K562 (cell line): Measurements from ENCODE around the gene CTPS2. TPM values are rescaled to one million over a fixed set of nuclear protein-coding genes. Genes with fewer than 3 reads are reported as not detected.

Source experiments
- ATAC-seq: fragments of 200-7000 bp; cut with Tn5 transposase; 3 replicates; pipeline ENCODE4 v1.9.1; 2020; ENCODE audit warnings: moderate library complexity
- BruUV-seq: library from RNA; stranded (reverse); fragments of 400-500 nt; replicated peaks from 2 replicates; lab custom pipeline; 2021; lab: Mats Ljungman, UMichigan
- CTCF ChIA-PET: fragments of 300-600 bp; formaldehyde crosslinking; extraction: SDS; loops from one replicate; lab custom pipeline; 2021; ENCODE audit warnings: low intra/inter-chr PET ratio; lab: Yijun Ruan, JAX
- POLR2A ChIA-PET: fragments of 300-600, 350-650 bp; sonication (Branson Sonifier 250); formaldehyde crosslinking; extraction: SDS; loops from one replicate; lab custom pipeline; 2021; ENCODE audit warnings: antibody characterized with exemption, inconsistent platforms; lab: Yijun Ruan, JAX
- DNase-seq, 4 experiments: peaks; one replicate each; pipeline versions ENCODE4 v3.0.0 to v3.0.0-alpha.2; 2011 to 2018; ENCODE audit warnings: low spot score in 3 of 4, mixed read lengths in 3 of 4; ENCODE audit errors: extremely low read depth in 1 of 4
- FAIRE-seq: peaks from 2 replicates; lab custom pipeline; 2011; peaks lifted over from hg19 to GRCh38; lab: Jason Lieb, UNC
- H2AFZ ChIP-seq: 2 replicates; pipeline ENCODE4 v1.6.0; 2011; ENCODE audit warnings: low read depth, low read length, control low read depth, inconsistent platforms
- H3K27ac ChIP-seq: fragments of 200-600 bp; 3 replicates; pipeline ENCODE4 v1.8.0; 2011; ENCODE audit warnings: low read depth, mild to moderate bottlenecking, control low read depth, inconsistent platforms, low read length, moderate library complexity, mixed read lengths; ENCODE audit errors: extremely low read depth
- H3K27me3 ChIP-seq, 2 experiments: fragments of 300-600 bp in 1 of 2; 2 replicates in 1 of 2; 3 replicates in 1 of 2; pipeline versions ENCODE4 v1.6.0 to v1.8.0; 2011; ENCODE audit warnings: inconsistent platforms in 2 of 2, low read length in 2 of 2, mild to moderate bottlenecking in 1 of 2, mixed read lengths in 1 of 2, moderate library complexity in 1 of 2; ENCODE audit not compliant: control insufficient read depth in 2 of 2, insufficient read depth in 2 of 2
- H3K36me3 ChIP-seq: fragments of 300-600 bp; 3 replicates; pipeline ENCODE4 v1.8.0; 2011; ENCODE audit warnings: mild to moderate bottlenecking, low read length, inconsistent platforms; ENCODE audit not compliant: control insufficient read depth, insufficient read depth
- H3K4me1 ChIP-seq, 2 experiments: fragments of 200-600 bp in 1 of 2; replicated peaks in 1 of 2; 2 replicates in 1 of 2; 3 replicates in 1 of 2; pipeline versions ENCODE4 v1.5.1 to v1.8.0; 2011; ENCODE audit warnings: inconsistent platforms in 2 of 2, low read length in 2 of 2, mild to moderate bottlenecking in 1 of 2, mixed read lengths in 1 of 2, moderate library complexity in 1 of 2; ENCODE audit not compliant: control insufficient read depth in 2 of 2, insufficient read depth in 2 of 2
- H3K4me2 ChIP-seq: 2 replicates; pipeline ENCODE4 v1.6.1; 2011; ENCODE audit warnings: low read length, control low read depth, inconsistent platforms, mixed read lengths; ENCODE audit not compliant: insufficient read depth
- H3K4me3 ChIP-seq: fragments of 200-600 bp; sonication (generic), shearing (Covaris generic); 2 replicates; pipeline ENCODE4 v1.5.1; 2016; ENCODE audit warnings: control low read depth, inconsistent platforms
- H3K79me2 ChIP-seq: fragments of 200-600 bp; 3 replicates; pipeline ENCODE4 v1.8.0; 2011; ENCODE audit warnings: low read length, inconsistent platforms; ENCODE audit not compliant: control insufficient read depth, insufficient read depth
- H3K9ac ChIP-seq, 2 experiments: 2 replicates each; pipeline versions ENCODE4 v1.6.0 to v1.6.1; 2011; ENCODE audit warnings: low read depth in 2 of 2, low read length in 2 of 2, control low read depth in 1 of 2, inconsistent platforms in 1 of 2, mild to moderate bottlenecking in 1 of 2, mixed read lengths in 1 of 2; ENCODE audit not compliant: insufficient read depth in 1 of 2
- H3K9me1 ChIP-seq: one replicate; pipeline ENCODE4 v1.6.0; 2011; ENCODE audit warnings: inconsistent platforms, mild to moderate bottlenecking, low read length, moderate library complexity; ENCODE audit not compliant: control insufficient read depth, insufficient read depth
- H3K9me3 ChIP-seq: replicated peaks from 2 replicates; pipeline ENCODE4 v1.5.1; 2011; ENCODE audit warnings: low read depth, low read length, inconsistent platforms; ENCODE audit not compliant: control insufficient read depth, insufficient read depth
- H4K20me1 ChIP-seq: replicated peaks from 2 replicates; pipeline ENCODE4 v1.6.1; 2011; ENCODE audit warnings: low read length, inconsistent platforms, mixed read lengths; ENCODE audit not compliant: control insufficient read depth, insufficient read depth
- CHD1 ChIP-seq: fragments of 200-600 bp; sonication (generic); IDR thresholded peaks from one replicate; pipeline ENCODE4 v1.6.1; 2012; ENCODE audit warnings: mild to moderate bottlenecking, moderate library complexity, low read length, inconsistent platforms
- DACH1 ChIP-seq: fragments of 450-650 bp; IDR thresholded peaks from 2 replicates; pipeline ENCODE4 v1.6.1; 2018; ENCODE audit not compliant: partially characterized antibody
- GABPB1 ChIP-seq: sonication (generic); formaldehyde crosslinking; IDR thresholded peaks from 2 replicates; pipeline ENCODE4 v1.8.0; 2022; ENCODE audit warnings: mild to moderate bottlenecking, missing genetic modification reagents
- HDAC8 ChIP-seq: fragments of 450-650 bp; IDR thresholded peaks from 2 replicates; pipeline ENCODE4 v1.6.1; 2016; ENCODE audit warnings: mild to moderate bottlenecking, missing genetic modification characterization, moderate library complexity, missing compliant biosample characterization
- HMGXB4 ChIP-seq: sonication (generic); formaldehyde crosslinking; IDR thresholded peaks from 2 replicates; pipeline ENCODE4 v1.8.1; 2023; ENCODE audit warnings: mild to moderate bottlenecking, missing genetic modification reagents
- MLX ChIP-seq, 2 experiments: fragments of 450-650 bp in 1 of 2; sonication (generic) in 1 of 2; formaldehyde crosslinking; conservative IDR thresholded peaks; 2 replicates each; pipeline versions ENCODE4 v1.4.0 to v1.8.1; 2020 to 2022; ENCODE audit warnings: mild to moderate bottlenecking in 1 of 2, missing genetic modification reagents in 1 of 2
- MYNN ChIP-seq, 2 experiments: sonication (generic); formaldehyde crosslinking in 1 of 2; IDR thresholded peaks; 2 replicates each; pipeline versions ENCODE4 v1.5.0 to v1.6.1; 2016 to 2020; ENCODE audit warnings: antibody characterized with exemption in 1 of 2, missing genetic modification reagents in 1 of 2
- NELFE ChIP-seq: IDR thresholded peaks from 2 replicates; pipeline ENCODE4 v1.6.1; 2011; ENCODE audit warnings: mild to moderate bottlenecking; ENCODE audit not compliant: insufficient read depth, insufficient read length
- NFRKB ChIP-seq: fragments of 450-650 bp; IDR thresholded peaks from 2 replicates; pipeline ENCODE4 v1.6.1; 2016; ENCODE audit warnings: low read depth
- PTBP1 ChIP-seq: fragments of 200-400 bp; formaldehyde crosslinking; IDR thresholded peaks from 2 replicates; pipeline ENCODE4 v1.6.1; 2017; ENCODE audit warnings: low read depth, low read length
- ZBTB33 ChIP-seq: sonication (generic); formaldehyde crosslinking; IDR thresholded peaks from 2 replicates; pipeline ENCODE4 v1.8.1; 2023; ENCODE audit warnings: mild to moderate bottlenecking, missing genetic modification reagents
- ZBTB5 ChIP-seq: fragments of 450-650 bp; IDR thresholded peaks from 2 replicates; pipeline ENCODE4 v1.6.1; 2017; ENCODE audit warnings: antibody characterized with exemption
- ZNF408 ChIP-seq: fragments of 250-450 bp; sonication (Bioruptor Pico); IDR thresholded peaks from 2 replicates; pipeline ENCODE4 v1.4.0; 2020; ENCODE audit warnings: low read depth, mild to moderate bottlenecking, moderate library complexity
- ZNF668 ChIP-seq: fragments of 250-450 bp; sonication (Bioruptor Pico); IDR thresholded peaks from 2 replicates; pipeline ENCODE4 v1.8.0; 2022; ENCODE audit warnings: mild to moderate bottlenecking, inconsistent platforms
- ZNF717 ChIP-seq: fragments of 250-450 bp; sonication (Bioruptor Pico); IDR thresholded peaks from 2 replicates; pipeline ENCODE4 v1.5.0; 2021
- WGBS: fragments of 100-300 bp; shearing (Covaris generic); methylation state at CpG from one replicate; pipeline ENCODE4 v1.1.6; 2016; ENCODE audit warnings: low coverage, mixed read lengths; ENCODE audit not compliant: insufficient coverage; ENCODE audit errors: missing lambda C conversion rate; 5-methylcytosine and 5-hydroxymethylcytosine counted together
- in situ Hi-C: fragments of 300-500 bp; cut with MboI; formaldehyde crosslinking; loops from 4 replicates; pipeline ENCODE4 v1.15.0; 2018; ENCODE audit warnings: inconsistent platforms, mixed read lengths
- intact Hi-C: fragments of 100-400 bp; cut with micrococcal nuclease; formaldehyde crosslinking; loops from 2 replicates; pipeline ENCODE4 v1.14.2; 2022
- polyA plus RNA-seq, 8 experiments: library from polyadenylated mRNA; depleted of rRNA in 4 of 8; stranded (reverse) in 5 of 8; unstranded in 3 of 8; fragments of >200 nt; fragmentation: Nextera tagmentation in 2 of 8; fragmentation: Illumina TruSeq in 1 of 8; extraction: Ambion mirVana in 2 of 8; extraction: Trizol in 1 of 8; gene quantifications; 2 replicates each; pipeline versions ENCODE4 v1.2.1 to v1.2.3, GENCODE V29; 2011 to 2014; ENCODE audit warnings: inconsistent platforms in 1 of 8, missing spikeins in 1 of 8
- total RNA-seq, 7 experiments: library from RNA; depleted of rRNA in 6 of 7; stranded (reverse); fragments of >200 nt in 6 of 7; fragmentation: Illumina TruSeq in 2 of 7; extraction: Trizol in 2 of 7; gene quantifications; 2 replicates each; pipeline versions ENCODE4 v1.2.1 to v1.2.3, GENCODE V29; 2011 to 2021; ENCODE audit warnings: low replicate concordance in 1 of 7
- TF ChIP-seq, protein P1 (sequence below): fragments of 450-650 bp; IDR thresholded peaks from one replicate; pipeline ENCODE4 v1.6.1; 2018; ENCODE audit warnings: mild to moderate bottlenecking, moderate library complexity; ENCODE audit not compliant: partially characterized antibody

The CTPS2 gene
- total and polyA plus RNA-seq, 9 of the 15 experiments (the other 6 are each of a cell fraction or from before 2014, with no cell fraction given): 5.4 to 19.5 (median 14.1) TPM

DNA sequence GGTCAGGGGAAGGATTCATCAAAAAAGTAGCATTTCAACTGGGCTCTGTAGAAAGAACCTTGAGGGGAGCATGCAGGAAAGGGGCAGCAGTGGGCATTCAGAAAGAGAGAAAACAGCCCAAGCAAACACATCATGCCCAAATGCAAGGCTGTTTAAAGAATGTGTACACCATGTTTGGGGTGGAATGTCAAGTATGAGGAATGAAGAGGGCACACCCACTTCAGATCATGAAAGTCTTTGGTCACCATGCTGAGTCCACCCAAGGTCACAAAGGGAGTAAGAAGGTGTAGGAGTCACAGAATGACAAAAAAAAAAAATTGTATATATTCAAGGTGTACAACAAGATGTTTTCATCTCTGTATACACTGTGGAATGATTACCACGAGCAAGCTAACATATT lies 53.1 kb downstream of the CTPS2 start:
- in situ Hi-C loops (loop anchor here (25.0 kb wide), 1 partner anchor 397 kb away; no protein-coding TSS in a partner anchor), intact Hi-C loops (no loop called here)
- ATAC-seq (no peak), FAIRE-seq (no peak), DNase-seq (no peak)
- no peak overlapping the region for H3K4me2 ChIP-seq
- H3K36me3 ChIP-seq: no peaks in the 10 kb centered on the region
- 25% methylated on average over 1 of the region's 1 CpG for WGBS
- no peak overlapping the region for H3K27ac ChIP-seq
- H3K9me1 ChIP-seq: no peaks in the 10 kb centered on the region
- ChIA-PET POLR2A (no interaction called here), CTCF (no interaction called here)
- no peak overlapping the region for H3K9ac ChIP-seq
- no peaks in the 10 kb centered on the region for H3K79me2 ChIP-seq
- H3K4me3 ChIP-seq: no peak overlapping the region
- H3K27me3 ChIP-seq: no peaks in the 10 kb centered on the region
- H3K4me1 ChIP-seq: no peaks in the 10 kb centered on the region
- no peaks in the 10 kb centered on the region for H3K9me3 ChIP-seq
- BruUV-seq: no TSS peak
- no peak overlapping the region for H2AFZ ChIP-seq
- H4K20me1 ChIP-seq: no peaks in the 10 kb centered on the region
- TF ChIP-seq NELFE (no peak), HMGXB4 (CRISPR knock-in tag) (no peak), CHD1 (no peak), ZBTB5 (no peak), GABPB1 (CRISPR knock-in tag) (no peak), PTBP1 (no peak), ZNF668 (CRISPR knock-in tag) (no peak), ZBTB33 (no peak), NFRKB (no peak), ZNF408 (no peak), MYNN (IDR thresholded peaks at IDR 0.05) (no peak), MYNN (CRISPR knock-in tag; IDR thresholded peaks at IDR 0.05) (no peak), HDAC8 (tag) (no peak), ZNF717 (CRISPR knock-in tag) (no peak), MLX (CRISPR knock-in tag; conservative IDR thresholded peaks at IDR 0.05) (no peak), DACH1 (no peak)
- TF ChIP-seq, protein P1, sequence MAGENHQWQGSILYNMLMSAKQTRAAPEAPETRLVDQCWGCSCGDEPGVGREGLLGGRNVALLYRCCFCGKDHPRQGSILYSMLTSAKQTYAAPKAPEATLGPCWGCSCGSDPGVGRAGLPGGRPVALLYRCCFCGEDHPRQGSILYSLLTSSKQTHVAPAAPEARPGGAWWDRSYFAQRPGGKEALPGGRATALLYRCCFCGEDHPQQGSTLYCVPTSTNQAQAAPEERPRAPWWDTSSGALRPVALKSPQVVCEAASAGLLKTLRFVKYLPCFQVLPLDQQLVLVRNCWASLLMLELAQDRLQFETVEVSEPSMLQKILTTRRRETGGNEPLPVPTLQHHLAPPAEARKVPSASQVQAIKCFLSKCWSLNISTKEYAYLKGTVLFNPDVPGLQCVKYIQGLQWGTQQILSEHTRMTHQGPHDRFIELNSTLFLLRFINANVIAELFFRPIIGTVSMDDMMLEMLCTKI: no peak
